Measurements from ENCODE around the gene PSAPL1. TPM values are rescaled to one million over a fixed set of nuclear protein-coding genes. Genes with fewer than 3 reads are reported as not detected.

PSAPL1 gene
- total RNA-seq, 1 experiment from 2014 or later, result not detected

DNA sequence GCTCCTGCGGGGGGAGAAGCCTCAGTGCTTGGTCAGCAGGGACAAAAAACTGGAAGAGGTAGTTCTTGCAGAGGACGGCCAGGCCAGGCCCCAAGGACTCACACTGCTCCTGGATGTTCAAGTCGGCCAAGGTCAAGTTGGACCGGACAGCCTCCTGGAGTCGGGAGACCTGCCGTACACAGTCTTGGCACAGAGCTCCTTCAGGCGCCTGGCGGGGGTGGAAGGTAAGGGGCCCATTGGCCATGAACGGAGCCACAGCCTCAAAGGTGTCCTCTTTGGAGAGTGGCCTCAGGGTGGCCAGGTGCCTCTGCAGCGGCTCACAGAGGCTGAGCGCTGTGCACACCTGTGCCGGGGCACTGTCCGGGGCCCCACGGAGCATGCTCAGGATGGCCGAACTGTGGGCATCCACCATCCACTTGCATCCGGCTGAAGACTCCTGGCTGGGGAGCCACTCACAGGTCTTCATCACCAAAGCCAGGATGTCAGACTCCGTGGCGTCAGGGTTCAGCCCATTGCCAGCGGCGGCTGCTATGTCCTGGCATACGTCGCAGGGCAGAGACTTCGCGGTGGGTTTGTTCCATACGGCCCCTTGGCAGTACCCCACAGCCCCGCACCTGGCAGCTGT is 477 bp downstream of the PSAPL1 start:
- BruUV-seq (replicated peaks), result no TSS peak
- Histone ChIP-seq H3K4me1 (ENCODE audit: insufficient read depth, low read length, poor library complexity, severe bottlenecking) (no peaks in the 10 kb centered on the region), H3K36me3 (ENCODE audit: insufficient read depth, low read length, poor library complexity, severe bottlenecking) (no peaks in the 10 kb centered on the region), H3K4me3 (ENCODE audit: low read depth, low read length, poor library complexity, severe bottlenecking) (no peak overlapping the region), H3K27me3 (replicated peaks; ENCODE audit: insufficient read depth, low read depth, low read length, poor library complexity) (no peaks in the 10 kb centered on the region), H3K27ac (ENCODE audit: low read depth, low read length, poor library complexity, severe bottlenecking) (no peak overlapping the region), H3K9me3 (ENCODE audit: low read depth, low read length, poor library complexity, severe bottlenecking) (no peaks in the 10 kb centered on the region)
- intact Hi-C loops (cut with micrococcal nuclease; ENCODE audit: unreplicated experiment), result no loop called here
- ChIA-PET CTCF (no interaction called here), POLR2A (ENCODE audit: low non-redundant PET) (no interaction called here)
- no peak for DNase-seq (ENCODE audit: low spot score)
- no peak for TF ChIP-seq EZH2 (IDR thresholded peaks at IDR 0.05; ENCODE audit: borderline replicate concordance, low read depth, low read length, poor library complexity, severe bottlenecking)
- TF ChIP-seq, protein P1, sequence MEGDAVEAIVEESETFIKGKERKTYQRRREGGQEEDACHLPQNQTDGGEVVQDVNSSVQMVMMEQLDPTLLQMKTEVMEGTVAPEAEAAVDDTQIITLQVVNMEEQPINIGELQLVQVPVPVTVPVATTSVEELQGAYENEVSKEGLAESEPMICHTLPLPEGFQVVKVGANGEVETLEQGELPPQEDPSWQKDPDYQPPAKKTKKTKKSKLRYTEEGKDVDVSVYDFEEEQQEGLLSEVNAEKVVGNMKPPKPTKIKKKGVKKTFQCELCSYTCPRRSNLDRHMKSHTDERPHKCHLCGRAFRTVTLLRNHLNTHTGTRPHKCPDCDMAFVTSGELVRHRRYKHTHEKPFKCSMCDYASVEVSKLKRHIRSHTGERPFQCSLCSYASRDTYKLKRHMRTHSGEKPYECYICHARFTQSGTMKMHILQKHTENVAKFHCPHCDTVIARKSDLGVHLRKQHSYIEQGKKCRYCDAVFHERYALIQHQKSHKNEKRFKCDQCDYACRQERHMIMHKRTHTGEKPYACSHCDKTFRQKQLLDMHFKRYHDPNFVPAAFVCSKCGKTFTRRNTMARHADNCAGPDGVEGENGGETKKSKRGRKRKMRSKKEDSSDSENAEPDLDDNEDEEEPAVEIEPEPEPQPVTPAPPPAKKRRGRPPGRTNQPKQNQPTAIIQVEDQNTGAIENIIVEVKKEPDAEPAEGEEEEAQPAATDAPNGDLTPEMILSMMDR (conservative IDR thresholded peaks at IDR 0.05; ENCODE audit: low read depth, low read length), result no peak

- no peaks in the 10 kb centered on the region for H3K9me3 ChIP-seq (ENCODE audit: low read depth, low read length, poor library complexity, severe bottlenecking)
- CTCF ChIA-PET, result no interaction called here
- H3K27me3 ChIP-seq (replicated peaks; ENCODE audit: insufficient read depth, low read depth, low read length, poor library complexity), result no peaks in the 10 kb centered on the region
- TF ChIP-seq EZH2 (IDR thresholded peaks at IDR 0.05; ENCODE audit: borderline replicate concordance, low read depth, low read length, poor library complexity, severe bottlenecking), result no peak
- TF ChIP-seq, protein P1 (conservative IDR thresholded peaks at IDR 0.05; ENCODE audit: low read depth, low read length), result no peak
- H3K27ac ChIP-seq (ENCODE audit: low read depth, low read length, poor library complexity, severe bottlenecking), result no peak overlapping the region
- intact Hi-C loops (cut with micrococcal nuclease; ENCODE audit: unreplicated experiment), result no loop called here
- H3K4me1 ChIP-seq (ENCODE audit: insufficient read depth, low read length, poor library complexity, severe bottlenecking), result no peaks in the 10 kb centered on the region
- H3K4me3 ChIP-seq (ENCODE audit: low read depth, low read length, poor library complexity, severe bottlenecking), result no peak overlapping the region
- POLR2A ChIA-PET (ENCODE audit: low non-redundant PET), result no interaction called here
- H3K36me3 ChIP-seq (ENCODE audit: insufficient read depth, low read length, poor library complexity, severe bottlenecking), result no peaks in the 10 kb centered on the region
- DNase-seq (ENCODE audit: low spot score), result no peak
- no TSS peak for BruUV-seq (replicated peaks)
These were observed 1.2 kb downstream of the PSAPL1 start for GRCh38 chr4:7433376-7434140.

DNA sequence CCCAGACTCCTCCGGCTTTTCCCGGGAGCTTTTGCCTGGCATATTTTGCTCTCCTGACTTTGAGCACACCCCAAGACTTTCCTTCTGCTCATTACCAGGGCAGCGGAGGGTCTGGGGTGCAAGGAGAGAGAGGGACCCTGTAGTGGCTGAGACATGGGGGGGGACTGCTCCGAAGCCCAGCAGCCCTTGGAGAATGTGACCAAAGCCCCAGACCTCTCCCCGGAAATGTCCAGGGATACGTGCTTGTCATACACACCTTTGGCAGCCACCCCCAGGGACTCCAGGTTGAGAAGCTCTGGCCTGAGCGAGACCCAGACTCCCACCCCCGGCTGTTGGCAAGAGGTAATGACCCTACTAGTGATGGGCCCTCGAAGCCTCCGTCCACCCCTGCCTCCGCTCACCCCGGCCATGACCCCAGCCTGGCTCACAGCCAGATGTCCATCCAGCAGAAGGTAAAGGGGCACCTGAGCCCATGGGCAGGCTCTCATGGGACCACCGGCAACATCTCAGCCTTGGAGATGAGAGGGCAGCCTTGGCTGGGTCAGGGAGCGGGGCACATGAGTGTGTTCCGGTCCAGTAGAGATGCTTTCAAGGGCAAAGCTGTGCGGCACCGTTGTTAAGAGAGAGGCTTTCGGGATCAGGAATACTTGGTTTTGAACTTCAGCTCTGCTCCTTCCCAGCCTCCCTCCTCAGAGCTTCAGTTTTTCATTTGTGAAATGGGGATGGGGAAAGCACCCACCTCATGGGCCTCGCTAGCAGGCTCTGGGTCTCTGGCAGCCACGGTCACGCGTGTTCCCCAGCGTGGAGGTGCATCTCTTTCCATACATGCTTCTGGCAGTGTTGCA is 2.0 kb downstream of the PSAPL1 start:
- H3K4me3 ChIP-seq (ENCODE audit: low read depth, low read length, poor library complexity, severe bottlenecking), result no peak overlapping the region
- BruUV-seq (replicated peaks), result no TSS peak
- no peak overlapping the region for H3K27ac ChIP-seq (ENCODE audit: low read depth, low read length, poor library complexity, severe bottlenecking)
- no peaks in the 10 kb centered on the region for H3K27me3 ChIP-seq (replicated peaks; ENCODE audit: insufficient read depth, low read depth, low read length, poor library complexity)
- CTCF ChIA-PET, result no interaction called here
- no peaks in the 10 kb centered on the region for H3K36me3 ChIP-seq (ENCODE audit: insufficient read depth, low read length, poor library complexity, severe bottlenecking)
- no peak for DNase-seq (ENCODE audit: low spot score)
- intact Hi-C loops (cut with micrococcal nuclease; ENCODE audit: unreplicated experiment), result no loop called here
- TF ChIP-seq, protein P1 (conservative IDR thresholded peaks at IDR 0.05; ENCODE audit: low read depth, low read length), result no peak
- TF ChIP-seq EZH2 (IDR thresholded peaks at IDR 0.05; ENCODE audit: borderline replicate concordance, low read depth, low read length, poor library complexity, severe bottlenecking), result no peak
- H3K9me3 ChIP-seq (ENCODE audit: low read depth, low read length, poor library complexity, severe bottlenecking), result no peaks in the 10 kb centered on the region
- POLR2A ChIA-PET (ENCODE audit: low non-redundant PET), result no interaction called here
- no peaks in the 10 kb centered on the region for H3K4me1 ChIP-seq (ENCODE audit: insufficient read depth, low read length, poor library complexity, severe bottlenecking)
